ENCODE results near the gene C17orf75. TPM values are rescaled to one million over a fixed set of nuclear protein-coding genes. Genes with fewer than 3 reads are reported as not detected.

C17orf75 gene
- total and polyA plus RNA-seq, 10 of the 15 experiments (the other 5 are each of a cell fraction or from before 2014, with no cell fraction given) = 21.7 to 53.0 (median 27.3) TPM

DNA sequence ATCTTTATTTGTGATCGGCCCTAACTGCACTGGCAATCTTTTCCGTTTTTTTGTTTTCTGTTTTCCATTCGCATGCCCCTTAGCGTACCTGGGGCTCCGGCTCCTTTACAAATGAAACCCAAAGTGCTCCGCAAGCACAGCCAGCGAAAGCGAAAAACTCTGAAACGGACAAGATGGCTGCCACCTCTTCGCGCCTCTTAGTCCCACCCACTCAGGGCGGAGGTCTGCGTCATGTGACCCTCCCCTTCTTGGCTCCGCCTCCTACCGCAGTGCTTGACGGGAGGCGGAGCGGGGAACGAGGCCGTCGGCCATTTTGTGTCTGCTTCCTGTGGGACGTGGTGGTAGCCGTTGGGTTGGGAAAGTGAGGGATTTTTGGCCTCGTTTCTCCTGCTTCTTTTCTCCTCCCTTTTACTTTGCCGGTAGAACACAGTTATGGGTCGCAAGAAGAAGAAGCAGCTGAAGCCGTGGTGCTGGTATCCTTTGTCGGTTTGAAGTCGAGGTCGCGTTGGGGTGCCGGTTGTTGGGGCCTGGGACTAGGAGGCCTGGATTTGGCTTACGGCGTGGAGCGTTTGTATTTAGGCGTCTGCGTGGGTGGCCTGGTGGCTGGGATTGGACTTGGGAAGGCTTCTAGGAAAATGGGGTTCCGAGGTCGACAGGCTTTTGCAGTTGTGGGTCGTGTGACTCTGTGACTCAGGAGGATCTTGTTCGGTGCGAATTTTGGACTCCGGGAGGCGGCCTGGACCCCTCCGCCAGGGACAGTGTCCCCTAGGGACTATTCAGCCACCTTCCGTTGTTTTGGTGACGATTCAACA is 8.1 kb upstream of the C17orf75 start, which contains the start of gene ZNF207 (continued):
- TF ChIP-seq, protein P1, sequence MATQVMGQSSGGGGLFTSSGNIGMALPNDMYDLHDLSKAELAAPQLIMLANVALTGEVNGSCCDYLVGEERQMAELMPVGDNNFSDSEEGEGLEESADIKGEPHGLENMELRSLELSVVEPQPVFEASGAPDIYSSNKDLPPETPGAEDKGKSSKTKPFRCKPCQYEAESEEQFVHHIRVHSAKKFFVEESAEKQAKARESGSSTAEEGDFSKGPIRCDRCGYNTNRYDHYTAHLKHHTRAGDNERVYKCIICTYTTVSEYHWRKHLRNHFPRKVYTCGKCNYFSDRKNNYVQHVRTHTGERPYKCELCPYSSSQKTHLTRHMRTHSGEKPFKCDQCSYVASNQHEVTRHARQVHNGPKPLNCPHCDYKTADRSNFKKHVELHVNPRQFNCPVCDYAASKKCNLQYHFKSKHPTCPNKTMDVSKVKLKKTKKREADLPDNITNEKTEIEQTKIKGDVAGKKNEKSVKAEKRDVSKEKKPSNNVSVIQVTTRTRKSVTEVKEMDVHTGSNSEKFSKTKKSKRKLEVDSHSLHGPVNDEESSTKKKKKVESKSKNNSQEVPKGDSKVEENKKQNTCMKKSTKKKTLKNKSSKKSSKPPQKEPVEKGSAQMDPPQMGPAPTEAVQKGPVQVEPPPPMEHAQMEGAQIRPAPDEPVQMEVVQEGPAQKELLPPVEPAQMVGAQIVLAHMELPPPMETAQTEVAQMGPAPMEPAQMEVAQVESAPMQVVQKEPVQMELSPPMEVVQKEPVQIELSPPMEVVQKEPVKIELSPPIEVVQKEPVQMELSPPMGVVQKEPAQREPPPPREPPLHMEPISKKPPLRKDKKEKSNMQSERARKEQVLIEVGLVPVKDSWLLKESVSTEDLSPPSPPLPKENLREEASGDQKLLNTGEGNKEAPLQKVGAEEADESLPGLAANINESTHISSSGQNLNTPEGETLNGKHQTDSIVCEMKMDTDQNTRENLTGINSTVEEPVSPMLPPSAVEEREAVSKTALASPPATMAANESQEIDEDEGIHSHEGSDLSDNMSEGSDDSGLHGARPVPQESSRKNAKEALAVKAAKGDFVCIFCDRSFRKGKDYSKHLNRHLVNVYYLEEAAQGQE (IDR thresholded peaks at IDR 0.05; ENCODE audit: low read depth, low read length) = no peak
- TF ChIP-seq CREM (IDR thresholded peaks at IDR 0.05; ENCODE audit: low read depth) (peak; percentile 41; the same call in 1 of the 2 replicates), GATAD2B (conservative IDR thresholded peaks at IDR 0.05; ENCODE audit: low read depth) (peak; percentile 26; the same call in 1 of the 2 replicates), ELK1 (IDR thresholded peaks at IDR 0.05; ENCODE audit: low read depth, low read length) (no peak; the same call in 1 of the 2 replicates), CHD1 (IDR thresholded peaks at IDR 0.05; ENCODE audit: low read depth, low read length) (peak; percentile 22), JUNB (IDR thresholded peaks at IDR 0.05) (no peak; the same call in 1 of the 2 replicates), HSF1 (IDR thresholded peaks at IDR 0.05; ENCODE audit: low read depth, low read length) (no peak), SMARCA5 (IDR thresholded peaks at IDR 0.05) (no peak), TAF1 (IDR thresholded peaks at IDR 0.05; ENCODE audit: borderline replicate concordance, low read depth, low read length) (peak; percentile 96), HCFC1 (IDR thresholded peaks at IDR 0.05; ENCODE audit: low read length) (peak; percentile 65), BHLHE40 (IDR thresholded peaks at IDR 0.05; ENCODE audit: borderline replicate concordance in 1 of 2, low read depth in 2 of 2, low read length in 1 of 2) (peak in 1 of 2 experiments; percentile 31; a peak in 1 of 4 replicates), FOS (IDR thresholded peaks at IDR 0.05; ENCODE audit: borderline replicate concordance, extremely low read depth, insufficient read length) (no peak), KDM1A (IDR thresholded peaks at IDR 0.05; ENCODE audit: borderline replicate concordance) (no peak), MTA2 (IDR thresholded peaks at IDR 0.05; ENCODE audit: low read depth) (peak; percentile 12; the same call in 1 of the 2 replicates), BMI1 (IDR thresholded peaks at IDR 0.05; ENCODE audit: borderline replicate concordance) (peak; percentile 50; the same call in 1 of the 2 replicates)
- TF ChIP-seq, protein P2, sequence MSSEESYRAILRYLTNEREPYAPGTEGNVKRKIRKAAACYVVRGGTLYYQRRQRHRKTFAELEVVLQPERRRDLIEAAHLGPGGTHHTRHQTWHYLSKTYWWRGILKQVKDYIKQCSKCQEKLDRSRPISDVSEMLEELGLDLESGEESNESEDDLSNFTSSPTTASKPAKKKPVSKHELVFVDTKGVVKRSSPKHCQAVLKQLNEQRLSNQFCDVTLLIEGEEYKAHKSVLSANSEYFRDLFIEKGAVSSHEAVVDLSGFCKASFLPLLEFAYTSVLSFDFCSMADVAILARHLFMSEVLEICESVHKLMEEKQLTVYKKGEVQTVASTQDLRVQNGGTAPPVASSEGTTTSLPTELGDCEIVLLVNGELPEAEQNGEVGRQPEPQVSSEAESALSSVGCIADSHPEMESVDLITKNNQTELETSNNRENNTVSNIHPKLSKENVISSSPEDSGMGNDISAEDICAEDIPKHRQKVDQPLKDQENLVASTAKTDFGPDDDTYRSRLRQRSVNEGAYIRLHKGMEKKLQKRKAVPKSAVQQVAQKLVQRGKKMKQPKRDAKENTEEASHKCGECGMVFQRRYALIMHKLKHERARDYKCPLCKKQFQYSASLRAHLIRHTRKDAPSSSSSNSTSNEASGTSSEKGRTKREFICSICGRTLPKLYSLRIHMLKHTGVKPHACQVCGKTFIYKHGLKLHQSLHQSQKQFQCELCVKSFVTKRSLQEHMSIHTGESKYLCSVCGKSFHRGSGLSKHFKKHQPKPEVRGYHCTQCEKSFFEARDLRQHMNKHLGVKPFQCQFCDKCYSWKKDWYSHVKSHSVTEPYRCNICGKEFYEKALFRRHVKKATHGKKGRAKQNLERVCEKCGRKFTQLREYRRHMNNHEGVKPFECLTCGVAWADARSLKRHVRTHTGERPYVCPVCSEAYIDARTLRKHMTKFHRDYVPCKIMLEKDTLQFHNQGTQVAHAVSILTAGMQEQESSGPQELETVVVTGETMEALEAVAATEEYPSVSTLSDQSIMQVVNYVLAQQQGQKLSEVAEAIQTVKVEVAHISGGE (CRISPR knock-in tag; IDR thresholded peaks at IDR 0.05) = no peak
